ENCODE data around the gene PITRM1.
A peak's percentile ranks its signal among the peaks of the same experiment; 100 is the strongest.

The PITRM1 gene

DNA sequence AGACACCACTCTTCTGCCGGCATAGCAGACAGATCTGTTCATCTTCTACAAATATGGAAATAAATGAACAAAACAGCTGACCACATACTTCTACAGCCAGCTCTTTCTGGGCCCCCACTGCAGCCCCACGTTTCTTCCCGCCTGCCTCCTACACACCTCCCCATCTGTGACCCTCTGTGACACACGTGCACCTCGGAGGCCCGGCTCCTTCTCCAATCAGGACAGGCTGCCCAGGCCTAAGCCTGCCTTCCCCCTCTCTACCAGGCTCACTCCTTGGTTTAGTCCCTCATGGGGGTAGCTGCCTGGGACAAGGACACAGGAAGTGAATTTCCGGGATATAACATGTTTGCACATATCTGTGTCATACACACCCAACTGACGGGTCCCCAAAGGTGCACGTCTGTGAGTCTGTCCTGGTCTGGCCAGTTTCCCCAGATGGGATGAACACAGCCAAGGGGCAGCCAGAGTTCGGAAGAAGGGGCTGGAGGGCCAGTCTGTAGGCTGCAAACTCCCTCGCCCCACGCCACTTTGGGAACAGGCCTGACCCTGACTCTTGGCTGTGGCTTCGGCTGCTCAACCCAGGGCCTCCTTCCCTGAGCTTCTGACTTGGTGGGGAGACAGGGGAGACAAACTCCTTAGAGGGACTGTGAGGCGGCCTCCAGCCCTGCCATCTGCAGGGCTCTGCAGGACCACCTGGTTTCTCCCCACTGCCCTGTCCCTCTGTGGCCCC, 30.3 kb downstream of the PITRM1 start:
- H3K36me3 Mint-ChIP-seq = peaks cover 92% of the 10 kb centered on the region
- H3K27ac Mint-ChIP-seq = no peak overlapping the region
- no peaks in the 10 kb centered on the region for H3K9me3 Mint-ChIP-seq
- no peaks in the 10 kb centered on the region for H3K27me3 Mint-ChIP-seq
- no peak for ATAC-seq
- H3K4me3 Mint-ChIP-seq = no peak overlapping the region
- H3K4me1 Mint-ChIP-seq = no peaks in the 10 kb centered on the region

DNA sequence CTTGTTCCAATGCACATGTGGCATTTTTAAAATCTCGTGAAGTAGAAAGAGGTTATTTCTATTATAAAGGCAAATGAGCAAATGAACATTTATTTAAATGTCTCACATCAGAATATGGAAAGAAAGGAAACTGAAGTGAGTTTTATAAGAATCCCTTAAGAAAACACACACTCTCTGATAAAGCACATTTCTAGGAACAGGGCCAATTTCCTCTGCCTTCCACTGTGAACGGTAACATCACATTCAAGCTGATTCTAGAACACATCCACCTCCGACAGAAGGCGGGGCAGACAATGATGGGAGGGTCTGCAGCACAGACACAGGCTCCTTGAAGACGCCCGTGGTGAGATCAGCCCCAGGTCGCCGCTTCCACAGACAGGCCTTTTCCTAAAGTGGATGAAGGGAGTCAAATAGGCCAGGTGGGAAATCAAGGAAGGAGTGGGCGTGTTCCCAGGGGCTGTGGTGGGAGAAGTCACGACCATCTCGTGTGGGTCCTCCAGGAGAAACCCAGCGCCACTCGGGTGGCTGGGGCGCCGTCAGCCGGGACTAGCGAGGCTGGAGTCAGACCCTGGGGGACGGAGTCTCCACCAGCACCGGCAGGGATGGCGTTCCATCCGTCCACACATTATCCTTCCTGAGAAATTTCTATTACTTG, 31.1 kb downstream of the PITRM1 start:
- peaks cover 95% of the 10 kb centered on the region for H3K36me3 Mint-ChIP-seq
- no peak for ATAC-seq
- H3K4me1 Mint-ChIP-seq = no peaks in the 10 kb centered on the region
- H3K9me3 Mint-ChIP-seq = no peaks in the 10 kb centered on the region
- H3K27me3 Mint-ChIP-seq = no peaks in the 10 kb centered on the region
- H3K4me3 Mint-ChIP-seq = no peak overlapping the region
- no peak overlapping the region for H3K27ac Mint-ChIP-seq

DNA sequence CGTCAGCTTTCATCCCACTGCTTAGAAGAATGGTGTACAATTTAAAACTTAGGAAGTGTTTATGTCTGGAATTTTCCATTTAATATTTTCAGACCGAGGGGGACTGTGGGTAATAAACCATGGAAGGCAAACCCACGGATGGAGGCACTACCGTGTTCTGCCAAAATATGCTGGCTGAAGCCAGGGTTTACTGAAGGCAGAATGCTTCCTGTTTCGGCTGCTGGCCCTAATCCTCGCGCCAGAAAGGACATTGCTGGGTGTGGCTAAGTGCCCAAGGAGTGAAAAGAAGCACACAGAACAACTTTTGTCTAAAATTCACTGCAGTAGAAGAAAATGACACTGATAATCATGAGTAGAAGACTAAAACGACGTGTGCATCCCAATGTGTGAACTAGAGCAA, 32.3 kb downstream of the PITRM1 start:
- H3K4me1 Mint-ChIP-seq = no peaks in the 10 kb centered on the region
- peaks cover 92% of the 10 kb centered on the region for H3K36me3 Mint-ChIP-seq
- no peak overlapping the region for H3K4me3 Mint-ChIP-seq
- no peaks in the 10 kb centered on the region for H3K9me3 Mint-ChIP-seq
- H3K27ac Mint-ChIP-seq = no peak overlapping the region
- ATAC-seq = no peak
- no peaks in the 10 kb centered on the region for H3K27me3 Mint-ChIP-seq

DNA sequence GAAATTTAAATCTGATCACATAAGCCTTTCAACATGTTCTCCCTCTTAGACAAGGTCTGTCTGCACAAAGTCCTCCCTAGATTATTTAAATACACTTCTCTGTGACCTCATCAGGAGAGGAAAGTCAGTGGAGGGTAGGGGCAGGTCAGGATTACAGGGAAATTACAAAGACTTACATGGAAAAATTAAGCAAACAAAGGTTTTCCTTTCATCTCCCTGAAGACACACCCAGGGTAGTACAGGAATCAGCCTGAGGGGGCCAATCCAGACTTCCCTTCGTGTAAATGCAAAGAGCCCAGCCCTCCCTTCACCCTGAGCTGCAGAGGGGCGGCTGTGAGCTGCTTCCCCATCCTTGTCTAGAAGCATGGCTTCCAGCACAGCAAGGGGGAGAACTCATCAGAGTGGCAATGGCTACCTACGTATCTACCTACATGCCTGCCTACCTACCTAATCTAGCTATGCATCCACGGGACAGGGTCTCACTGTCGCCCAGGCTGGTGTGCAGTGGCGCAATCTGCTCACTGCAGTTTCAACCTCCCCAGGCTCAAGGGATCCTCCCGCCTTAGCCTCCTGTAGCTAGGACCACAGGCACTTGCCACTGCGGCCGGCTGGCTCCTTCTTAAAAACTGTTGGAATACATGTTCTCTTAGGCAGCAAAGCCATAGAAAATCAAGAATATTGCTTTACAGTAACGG, 33.2 kb downstream of the PITRM1 start:
- Mint-ChIP-seq H3K27ac (no peak overlapping the region), H3K36me3 (peaks cover 92% of the 10 kb centered on the region), H3K4me3 (no peak overlapping the region), H3K4me1 (no peaks in the 10 kb centered on the region), H3K9me3 (no peaks in the 10 kb centered on the region), H3K27me3 (no peaks in the 10 kb centered on the region)
- ATAC-seq = no peak

DNA sequence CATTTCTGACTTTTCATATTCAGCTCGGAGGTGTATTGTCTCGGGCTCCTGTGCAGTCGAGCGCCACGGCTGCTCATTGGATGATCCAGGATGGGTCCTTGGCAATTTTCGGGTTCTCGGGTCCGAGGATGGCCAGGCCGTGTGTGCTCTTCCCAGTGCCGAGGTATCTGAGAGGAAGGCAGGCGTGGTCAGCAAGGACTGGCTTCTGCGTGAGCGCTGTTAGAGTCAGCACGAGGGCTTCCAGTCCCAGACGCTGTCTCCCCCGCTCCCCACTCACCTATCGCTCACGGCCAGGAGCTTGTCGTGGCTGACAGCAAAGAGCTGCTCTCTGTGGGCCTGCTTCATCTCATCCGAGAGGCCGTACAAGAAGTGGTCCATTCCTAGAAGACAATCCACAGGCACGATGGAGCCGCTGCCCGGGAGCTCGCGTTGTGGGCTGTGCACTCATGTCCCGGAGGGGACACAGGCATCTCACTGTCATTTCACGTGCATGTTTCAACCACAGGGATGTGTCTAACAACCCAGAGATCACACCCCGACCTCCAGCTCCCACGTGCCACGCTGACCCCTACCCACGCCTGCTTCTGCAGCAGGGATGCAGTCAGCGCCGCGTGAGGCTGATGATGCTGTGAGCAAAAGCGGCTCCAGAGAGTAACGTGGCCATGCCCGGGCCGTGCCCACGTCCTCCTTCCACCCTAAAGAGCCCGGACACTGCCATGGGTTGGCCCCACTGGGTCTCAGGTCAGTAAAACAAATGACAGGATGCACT, 34.4 kb downstream of the PITRM1 start:
- Mint-ChIP-seq H3K4me3 (no peak overlapping the region), H3K4me1 (no peaks in the 10 kb centered on the region), H3K9me3 (no peaks in the 10 kb centered on the region), H3K27me3 (no peaks in the 10 kb centered on the region), H3K27ac (no peak overlapping the region), H3K36me3 (peaks cover 89% of the 10 kb centered on the region)
- ATAC-seq = no peak

DNA sequence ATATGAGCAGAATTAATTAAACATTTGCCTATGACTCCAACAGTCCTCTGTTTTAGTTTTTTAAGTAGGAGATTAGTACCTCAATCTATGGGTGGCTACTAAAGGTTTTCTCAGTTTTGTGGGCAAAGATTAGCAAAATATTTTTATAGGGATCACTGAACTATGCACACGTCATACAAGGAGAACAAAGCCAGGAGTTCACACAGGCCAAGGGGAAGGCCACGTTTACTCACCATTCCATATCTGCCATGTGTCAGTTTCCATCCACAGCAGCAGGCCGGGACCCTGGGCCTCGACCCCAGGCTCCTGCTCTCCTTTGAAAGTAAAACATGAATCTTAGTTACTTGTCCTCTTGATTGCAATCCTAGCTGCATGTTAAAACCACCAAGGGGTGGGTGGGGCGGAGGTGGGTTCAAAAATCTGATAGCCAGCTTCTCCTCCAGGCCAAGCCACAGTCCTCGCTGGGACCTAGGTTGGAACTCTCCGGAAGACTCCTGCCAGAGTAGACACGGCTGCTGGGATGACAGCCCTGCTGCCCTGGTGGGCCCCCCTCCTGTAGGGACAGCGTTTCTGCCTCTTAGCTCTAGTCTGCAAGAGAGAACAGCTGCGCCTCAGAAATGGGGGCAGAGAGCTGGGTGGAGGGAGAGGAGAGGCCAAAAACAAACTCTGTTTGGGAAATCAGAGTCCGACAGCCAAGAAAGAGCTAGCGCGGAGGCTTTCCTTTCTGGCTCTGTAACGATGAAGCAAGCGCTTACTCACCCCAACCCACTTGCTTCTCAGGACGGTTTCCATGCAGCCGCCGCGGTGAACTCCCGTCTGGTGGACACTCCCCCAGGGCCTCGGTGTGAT, 35.6 kb downstream of the PITRM1 start:
- no peak overlapping the region for H3K27ac Mint-ChIP-seq
- no peak for ATAC-seq
- H3K4me1 Mint-ChIP-seq = no peaks in the 10 kb centered on the region
- no peak overlapping the region for H3K4me3 Mint-ChIP-seq
- peaks cover 89% of the 10 kb centered on the region for H3K36me3 Mint-ChIP-seq
- no peaks in the 10 kb centered on the region for H3K9me3 Mint-ChIP-seq
- H3K27me3 Mint-ChIP-seq = no peaks in the 10 kb centered on the region

DNA sequence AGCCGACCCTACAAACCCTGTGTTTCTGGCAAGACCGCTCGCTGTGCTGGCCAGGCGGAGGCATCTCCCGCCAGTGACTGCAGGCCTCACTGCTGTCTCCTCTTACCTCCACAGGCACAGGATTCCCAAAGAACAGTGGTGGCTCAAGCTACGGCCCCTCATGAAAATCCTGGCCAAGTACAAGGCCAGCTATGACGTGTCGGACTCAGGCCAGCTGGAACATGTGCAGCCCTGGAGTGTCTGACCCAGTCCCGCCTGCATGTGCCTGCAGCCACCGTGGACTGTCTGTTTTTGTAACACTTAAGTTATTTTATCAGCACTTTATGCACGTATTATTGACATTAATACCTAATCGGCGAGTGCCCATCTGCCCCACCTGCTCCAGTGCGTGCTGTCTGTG, 36.2 kb downstream of the PITRM1 start:
- ATAC-seq = no peak
- Mint-ChIP-seq H3K27ac (no peak overlapping the region), H3K36me3 (peaks cover 90% of the 10 kb centered on the region), H3K27me3 (no peaks in the 10 kb centered on the region), H3K4me1 (no peaks in the 10 kb centered on the region), H3K9me3 (no peaks in the 10 kb centered on the region), H3K4me3 (no peak overlapping the region)

DNA sequence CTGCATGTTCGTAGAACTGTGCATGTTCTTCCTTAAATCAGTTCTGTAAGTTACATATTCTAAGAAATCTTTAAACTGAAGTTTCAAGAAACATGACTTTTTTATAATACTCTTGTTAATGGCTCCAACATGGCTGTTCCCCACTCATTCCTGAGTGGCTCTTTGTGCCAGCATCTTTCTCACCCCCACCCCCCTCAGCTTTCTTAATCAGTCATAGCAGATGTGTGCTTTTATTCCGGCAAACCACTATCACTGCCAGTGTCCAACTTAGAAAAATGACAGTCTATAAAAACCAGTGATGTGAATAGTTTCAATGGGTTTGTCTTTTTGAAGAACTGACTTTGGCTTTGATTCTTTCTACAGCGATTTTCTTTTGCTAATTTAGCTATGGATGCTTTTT, 37.6 kb downstream of the PITRM1 start:
- H3K27me3 Mint-ChIP-seq = no peaks in the 10 kb centered on the region
- no peaks in the 10 kb centered on the region for H3K4me1 Mint-ChIP-seq
- no peak for ATAC-seq
- H3K36me3 Mint-ChIP-seq = peaks cover 88% of the 10 kb centered on the region
- H3K9me3 Mint-ChIP-seq = no peaks in the 10 kb centered on the region
- no peak overlapping the region for H3K4me3 Mint-ChIP-seq
- H3K27ac Mint-ChIP-seq = no peak overlapping the region

DNA sequence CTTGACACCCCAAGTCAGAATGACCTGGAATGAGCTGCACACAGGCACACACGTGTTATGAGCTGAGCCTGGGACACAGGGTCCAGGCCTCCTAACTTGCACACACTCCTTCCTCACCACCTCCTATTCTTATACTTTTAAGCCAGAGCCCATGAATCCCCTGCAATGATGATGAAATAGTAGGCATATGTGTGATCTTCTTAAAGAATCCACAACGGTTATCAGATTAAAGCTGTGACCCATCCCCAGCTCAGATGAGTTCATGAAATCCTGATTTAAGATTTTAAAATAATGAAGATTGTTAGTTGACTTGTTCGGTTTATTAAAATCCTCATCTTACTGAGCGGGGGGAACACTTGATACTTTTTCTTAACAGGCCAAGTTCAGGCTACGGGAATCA, 38.6 kb downstream of the PITRM1 start:
- H3K27ac Mint-ChIP-seq = no peak overlapping the region
- H3K4me3 Mint-ChIP-seq = no peak overlapping the region
- peaks cover 88% of the 10 kb centered on the region for H3K36me3 Mint-ChIP-seq
- H3K27me3 Mint-ChIP-seq = no peaks in the 10 kb centered on the region
- no peaks in the 10 kb centered on the region for H3K9me3 Mint-ChIP-seq
- no peak for ATAC-seq
- no peaks in the 10 kb centered on the region for H3K4me1 Mint-ChIP-seq

DNA sequence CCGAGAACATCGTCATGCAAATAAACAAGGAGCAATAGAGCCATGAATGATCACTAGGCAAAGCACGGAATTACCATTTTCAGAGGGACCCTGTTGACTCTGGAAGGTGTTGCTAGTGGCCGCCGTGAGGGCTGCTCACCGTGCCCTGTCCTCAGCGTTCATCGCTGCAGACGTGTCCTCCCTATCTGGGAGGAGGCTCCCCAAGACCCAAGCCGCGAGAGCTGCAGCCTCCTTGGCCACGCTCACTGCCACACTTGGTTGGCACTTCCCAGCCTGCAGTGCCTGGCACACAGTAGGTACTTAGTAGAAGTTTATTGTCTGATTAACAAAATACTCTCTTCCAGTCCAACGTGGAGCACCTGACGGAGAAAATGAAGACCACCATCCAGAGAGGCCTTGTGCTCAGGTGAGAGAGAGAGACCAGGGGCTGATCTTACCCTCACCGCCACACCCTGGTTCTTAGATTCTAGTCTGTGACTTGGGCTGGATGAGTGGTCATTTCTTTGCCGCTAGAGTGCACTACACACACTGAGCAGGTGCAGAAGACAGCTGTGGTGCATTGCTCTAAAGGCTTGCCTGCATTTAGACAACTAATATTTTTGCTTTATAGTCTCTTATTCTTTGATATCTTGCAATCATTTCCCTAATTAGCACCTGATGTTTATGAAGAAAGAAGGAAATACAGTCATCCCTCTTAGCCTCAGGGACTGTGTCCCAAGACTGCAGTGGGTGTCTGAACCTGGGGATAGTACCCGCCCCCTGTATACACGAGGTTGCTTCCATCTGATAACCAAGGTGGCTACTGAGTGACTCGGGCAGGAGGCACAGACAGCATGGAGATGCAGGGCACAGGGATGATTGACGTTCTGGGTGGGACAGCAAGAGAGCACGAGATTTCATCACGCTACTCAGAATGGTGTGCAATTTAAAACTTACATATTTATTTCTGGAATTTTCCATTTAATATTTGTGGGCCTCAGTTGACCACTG, 40.3 kb downstream of the PITRM1 start:
- no peak for ATAC-seq
- Mint-ChIP-seq H3K4me1 (no peaks in the 10 kb centered on the region), H3K4me3 (no peak overlapping the region), H3K27me3 (no peaks in the 10 kb centered on the region), H3K9me3 (no peaks in the 10 kb centered on the region), H3K27ac (no peak overlapping the region), H3K36me3 (peaks cover 84% of the 10 kb centered on the region)

DNA sequence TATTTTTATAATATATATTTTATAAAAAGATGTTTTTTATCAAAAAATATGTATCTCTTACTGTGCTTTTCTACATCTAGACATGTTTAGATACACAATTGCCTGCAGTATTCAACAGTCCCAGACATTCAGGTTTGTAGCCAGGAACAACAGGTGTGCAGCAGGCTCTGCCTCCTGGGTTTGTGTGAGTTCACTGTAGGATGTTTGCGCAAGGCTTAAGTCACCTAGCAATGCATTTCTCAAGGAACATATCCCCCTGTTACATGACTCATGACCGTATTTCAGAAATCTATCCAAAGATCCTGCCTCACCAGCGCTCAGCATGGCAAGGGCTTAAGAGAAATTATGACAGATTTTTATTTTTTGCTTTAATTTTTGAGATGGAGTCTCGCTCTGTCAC, 41.5 kb downstream of the PITRM1 start:
- no peak overlapping the region for H3K4me3 Mint-ChIP-seq
- H3K4me1 Mint-ChIP-seq = peaks cover 5% of the 10 kb centered on the region
- H3K27me3 Mint-ChIP-seq = no peaks in the 10 kb centered on the region
- H3K27ac Mint-ChIP-seq = no peak overlapping the region
- H3K9me3 Mint-ChIP-seq = no peaks in the 10 kb centered on the region
- no peak for ATAC-seq
- H3K36me3 Mint-ChIP-seq = peaks cover 72% of the 10 kb centered on the region

DNA sequence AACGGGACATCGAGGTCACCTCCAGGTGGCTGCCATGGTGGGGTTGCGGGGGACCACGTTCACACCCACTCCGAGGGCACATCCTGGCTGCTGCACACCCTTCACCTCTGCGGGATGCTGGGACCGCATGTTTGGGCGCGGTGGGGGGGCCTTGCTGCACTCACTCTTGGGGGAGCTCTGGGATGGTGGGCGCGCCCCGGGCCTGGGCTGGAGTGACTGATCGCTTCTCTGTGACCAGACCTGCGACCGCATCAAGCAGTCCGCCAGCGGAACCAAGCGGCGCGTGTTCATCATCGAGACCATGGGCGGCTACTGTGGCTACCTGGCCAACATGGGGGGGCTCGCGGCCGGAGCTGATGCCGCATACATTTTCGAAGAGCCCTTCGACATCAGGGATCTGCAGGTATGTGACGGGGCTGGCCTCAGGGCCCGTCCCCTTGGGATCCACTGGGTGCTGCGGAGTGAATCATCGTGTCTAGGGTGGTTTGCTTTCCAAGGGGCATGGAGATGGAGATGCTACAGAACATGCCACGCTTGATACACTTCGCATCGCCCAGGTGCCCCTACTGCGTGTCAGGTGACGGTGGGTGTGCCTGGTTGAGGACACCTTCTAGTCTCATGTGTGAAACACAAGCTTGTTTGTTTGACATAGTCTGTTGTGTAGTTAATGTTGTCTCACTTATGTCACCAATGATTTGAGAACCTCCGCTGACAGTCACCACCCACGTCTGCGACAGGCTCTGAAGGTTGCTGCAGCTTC, 42.8 kb downstream of the PITRM1 start:
- H3K9me3 Mint-ChIP-seq = no peaks in the 10 kb centered on the region
- H3K4me1 Mint-ChIP-seq = peaks cover 5% of the 10 kb centered on the region
- peaks cover 68% of the 10 kb centered on the region for H3K36me3 Mint-ChIP-seq
- peak; percentile 6 for ATAC-seq
- no peaks in the 10 kb centered on the region for H3K27me3 Mint-ChIP-seq
- H3K27ac Mint-ChIP-seq = no peak overlapping the region
- H3K4me3 Mint-ChIP-seq = no peak overlapping the region

DNA sequence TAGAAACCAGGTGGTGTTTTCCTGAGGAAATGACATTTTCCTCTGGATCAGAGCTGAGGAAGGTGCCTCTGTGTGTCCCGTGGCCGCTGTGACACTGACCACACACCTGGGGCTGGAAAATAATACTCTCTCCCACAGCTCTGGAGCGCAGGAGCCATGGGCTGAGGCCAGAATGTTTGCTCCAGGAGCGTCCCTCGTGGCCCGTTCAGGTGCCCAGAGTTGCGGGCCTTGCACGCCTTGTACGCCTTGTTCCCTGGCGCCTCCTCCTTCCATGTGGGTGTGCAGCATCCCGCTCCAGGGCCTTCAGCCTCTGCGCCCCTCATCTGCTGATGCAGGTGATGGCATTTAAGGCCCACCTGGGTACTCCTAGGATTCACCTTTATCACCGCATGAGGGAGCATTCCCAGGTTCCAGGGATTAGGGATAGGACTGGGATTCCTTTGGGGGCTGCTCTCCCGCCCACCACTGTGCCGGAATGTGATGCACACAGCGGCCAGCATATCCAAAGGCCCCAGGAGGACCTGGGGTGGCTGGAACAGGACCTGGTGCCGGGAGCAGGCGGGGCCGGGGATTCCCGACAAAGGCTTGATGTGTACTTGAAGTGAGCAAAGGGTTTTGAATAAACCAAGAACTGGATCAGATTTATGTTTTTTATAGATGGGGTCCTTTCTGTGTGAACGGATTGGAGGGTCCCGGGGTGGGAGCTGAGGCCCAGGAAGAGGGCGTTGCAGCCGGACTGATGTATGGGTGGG, 44.0 kb downstream of the PITRM1 start:
- peaks cover 5% of the 10 kb centered on the region for H3K4me1 Mint-ChIP-seq
- H3K36me3 Mint-ChIP-seq = peaks cover 64% of the 10 kb centered on the region
- no peaks in the 10 kb centered on the region for H3K27me3 Mint-ChIP-seq
- H3K9me3 Mint-ChIP-seq = no peaks in the 10 kb centered on the region
- no peak overlapping the region for H3K27ac Mint-ChIP-seq
- no peak overlapping the region for H3K4me3 Mint-ChIP-seq
- no peak for ATAC-seq

Measured in stimulated activated memory B cell treated with anti-CD40 and anti-IgM and Interleukin-4, amounts not matched to agents 10 μg/mL and 1 μg/mL and 100 μg/mL, for 72 hours (primary cell).